Right renal pelvis (tissue), 4 donors: Measurements from ENCODE around the gene RRP8. TPM values are rescaled to one million over a fixed set of nuclear protein-coding genes. Genes with fewer than 3 reads are reported as not detected.

ENCODE experiments used
- DNase-seq, 4 donors: peaks; one replicate each; pipeline ENCODE4 v3.0.0-alpha.2; 2013; ENCODE audit warnings: low read depth in 4 of 4, low spot score in 3 of 4, missing footprints in 1 of 4
- polyA plus RNA-seq, 4 donors: library from polyadenylated mRNA; unstranded; fragments of 120-200 nt; gene quantifications; one replicate each; pipeline ENCODE4 v1.2.1, GENCODE V29; 2013; ENCODE audit not compliant: insufficient read length in 4 of 4

RRP8 gene
- polyA plus RNA-seq, 4 donors: 22.4 to 25.4 (median 23.9) TPM

DNA sequence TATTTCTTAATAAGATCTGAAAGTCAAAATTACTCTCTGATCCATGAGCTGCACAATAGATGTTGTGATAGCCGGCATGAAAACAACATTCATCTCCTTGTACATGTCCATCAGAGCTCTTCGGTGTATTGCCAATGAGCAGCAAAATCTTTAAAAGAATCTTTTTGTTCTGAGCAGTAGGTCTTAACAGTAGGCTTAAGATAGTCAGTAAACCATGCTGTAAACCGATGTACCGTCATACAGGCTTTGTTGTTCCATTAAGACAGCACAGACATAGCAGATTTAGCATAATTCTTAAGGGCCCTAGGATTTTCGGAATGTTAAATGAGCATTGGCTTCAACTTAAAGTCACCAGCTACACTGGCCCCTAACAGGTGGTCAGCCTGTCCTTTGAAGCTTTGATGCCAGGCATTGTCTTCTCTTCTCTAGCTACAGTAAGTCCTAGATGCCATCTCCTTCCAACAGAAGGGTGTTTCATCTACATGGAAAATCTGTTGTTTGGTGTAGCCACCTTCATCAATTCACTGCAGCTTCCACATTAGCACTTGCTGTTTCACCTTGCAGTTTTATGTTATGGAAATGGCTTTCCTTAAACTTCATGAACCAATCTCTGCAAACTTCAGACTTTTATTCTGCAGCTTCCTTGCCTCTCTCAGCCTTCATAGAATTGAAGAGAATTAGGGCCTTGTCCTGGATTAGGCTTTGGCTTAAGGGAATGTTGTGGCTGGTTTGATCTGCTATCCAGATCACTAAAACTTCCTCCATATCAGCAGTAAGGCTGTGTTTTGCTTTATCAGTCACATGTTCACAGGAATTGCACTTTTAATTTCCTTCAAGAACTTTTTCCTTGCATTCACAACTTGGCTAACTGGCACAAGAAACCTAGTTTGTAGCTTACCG lies 28.4 kb downstream of the RRP8 start:
- DNase-seq: no peak

DNA sequence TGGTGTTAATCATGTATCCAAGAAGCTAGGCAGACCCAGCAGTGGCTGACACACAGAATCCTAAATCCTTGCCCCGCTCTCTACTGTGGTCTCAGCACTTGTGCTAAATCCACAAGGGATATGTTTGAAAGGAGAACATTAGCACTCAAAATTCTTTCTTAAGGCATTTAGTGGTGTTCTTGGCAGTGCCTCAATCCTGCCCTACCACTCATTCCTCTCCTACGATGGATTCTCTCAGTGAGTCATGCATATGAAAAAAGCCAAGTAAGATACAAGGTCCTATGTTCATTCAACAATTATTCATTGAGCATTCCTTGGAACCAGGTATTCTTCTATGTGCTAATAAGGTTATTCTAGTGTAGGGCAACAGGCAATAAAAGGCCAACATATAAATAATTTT lies 31.2 kb downstream of the RRP8 start:
- DNase-seq: no peak

DNA sequence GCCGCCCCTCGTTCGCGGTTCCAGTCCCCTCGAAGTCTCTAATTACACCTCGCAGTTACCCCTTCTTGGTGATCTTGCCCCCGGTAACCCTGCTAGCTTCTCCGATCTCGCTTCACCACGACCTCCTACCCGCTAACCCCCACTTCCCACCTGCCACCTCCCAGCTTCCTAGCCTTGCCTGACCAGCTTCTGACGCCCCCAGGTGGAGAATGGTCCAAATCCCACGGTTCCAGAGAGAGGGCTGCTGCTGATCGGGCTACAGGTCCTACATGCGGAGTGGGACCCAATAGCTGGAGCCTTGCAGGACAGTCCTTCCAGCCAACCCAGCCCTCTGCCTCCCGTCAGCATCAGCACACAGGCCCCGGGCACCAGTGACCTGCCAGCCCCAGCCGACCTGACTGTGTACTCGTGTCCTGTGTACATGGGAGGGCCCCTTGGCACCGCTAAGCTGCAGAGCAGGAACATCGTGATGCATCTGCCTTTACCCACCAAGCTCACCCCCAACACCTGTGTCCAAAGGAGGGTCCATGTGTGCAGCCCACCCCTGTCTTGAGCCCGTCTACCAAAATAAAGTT lies 31.9 kb downstream of the RRP8 start:
- no peak for DNase-seq

DNA sequence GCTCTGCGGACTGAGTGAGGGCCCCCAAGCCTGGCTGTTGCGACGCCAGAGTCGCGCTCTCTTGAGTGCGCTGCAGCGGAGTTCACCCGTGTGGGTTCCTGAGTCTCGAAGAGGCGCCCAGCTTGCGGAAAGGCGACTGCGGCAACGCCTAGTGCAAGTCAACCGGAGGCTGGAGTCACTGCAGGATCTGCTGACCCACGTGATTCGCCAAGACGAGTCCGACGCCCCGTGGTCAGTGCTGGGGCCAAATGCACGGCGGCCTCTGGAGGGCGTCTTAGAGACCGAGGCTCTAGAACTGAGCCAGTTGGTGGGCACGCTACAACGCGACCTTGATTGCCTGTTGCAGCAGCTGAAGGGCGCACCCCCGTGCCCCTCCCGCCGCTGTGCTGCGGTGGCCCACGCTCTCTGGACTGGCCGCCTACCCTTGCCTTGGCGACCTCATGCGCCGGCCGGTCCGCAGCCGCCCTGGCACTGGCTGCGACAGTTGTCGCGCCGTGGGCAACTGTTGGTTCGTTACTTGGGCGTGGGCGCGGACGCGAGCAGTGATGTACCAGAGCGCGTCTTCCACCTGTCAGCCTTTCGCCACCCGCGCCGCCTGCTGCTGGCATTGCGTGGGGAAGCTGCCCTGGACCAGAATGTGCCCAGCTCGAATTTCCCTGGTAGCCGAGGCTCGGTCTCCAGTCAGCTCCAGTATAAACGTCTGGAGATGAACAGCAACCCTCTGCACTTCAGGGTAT lies 32.6 kb downstream of the RRP8 start:
- no peak for DNase-seq

DNA sequence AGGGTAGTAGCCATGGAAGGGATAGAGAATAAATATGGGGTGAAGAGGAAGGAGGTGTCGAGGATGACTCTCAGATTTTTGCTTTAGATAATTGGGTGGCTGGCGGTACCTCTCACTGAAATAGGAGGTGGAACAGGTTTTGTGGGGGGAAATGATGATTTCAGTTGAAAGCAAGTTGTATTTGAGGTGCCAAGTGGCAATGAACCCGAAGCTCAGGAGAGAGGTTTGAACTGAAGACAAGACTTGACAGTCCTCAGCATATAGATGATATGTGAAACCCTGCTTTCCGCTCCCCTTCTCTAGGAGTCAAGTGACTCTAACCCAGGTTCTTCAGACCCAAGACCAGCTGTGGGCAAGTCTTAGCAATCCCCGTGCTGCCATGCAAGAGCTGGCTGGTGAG lies 33.7 kb downstream of the RRP8 start:
- DNase-seq: no peak

DNA sequence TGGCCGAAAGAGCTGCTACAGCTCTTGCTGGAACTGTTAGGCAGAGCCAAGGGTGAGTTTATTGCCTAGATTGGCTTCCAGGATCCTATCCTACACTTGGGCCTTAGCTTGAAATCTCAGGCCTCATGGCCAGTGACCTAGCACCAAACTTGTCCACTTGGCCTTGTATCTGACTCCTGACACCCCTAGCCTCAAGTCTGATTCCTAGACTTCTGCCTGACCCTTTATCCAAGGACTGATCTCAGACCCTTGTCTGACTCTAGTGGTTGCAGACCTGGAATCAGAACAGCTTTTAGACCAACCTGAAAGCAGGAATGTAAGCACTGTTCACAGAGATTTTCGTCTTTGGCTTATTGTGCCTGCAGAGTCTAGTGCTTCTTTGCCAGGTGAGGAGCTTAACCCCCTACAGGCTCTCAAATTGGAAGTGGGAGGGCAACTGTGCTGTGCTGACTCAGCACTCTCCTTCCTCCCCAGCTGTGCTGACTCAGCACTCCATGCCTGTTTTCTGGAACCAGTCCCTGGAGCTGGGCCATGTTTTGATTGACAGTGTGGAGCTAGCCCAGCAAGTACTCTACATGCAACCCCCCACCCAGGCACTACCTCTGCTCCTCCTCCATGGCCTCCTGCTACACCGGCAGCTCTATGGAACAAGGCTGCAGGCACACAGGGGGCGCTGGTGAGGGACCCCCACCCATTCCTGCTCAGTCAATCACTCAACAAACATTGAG lies 35.1 kb downstream of the RRP8 start:
- peak in 3 of 4 donors; percentile 33 to 44 (median 40) for DNase-seq

DNA sequence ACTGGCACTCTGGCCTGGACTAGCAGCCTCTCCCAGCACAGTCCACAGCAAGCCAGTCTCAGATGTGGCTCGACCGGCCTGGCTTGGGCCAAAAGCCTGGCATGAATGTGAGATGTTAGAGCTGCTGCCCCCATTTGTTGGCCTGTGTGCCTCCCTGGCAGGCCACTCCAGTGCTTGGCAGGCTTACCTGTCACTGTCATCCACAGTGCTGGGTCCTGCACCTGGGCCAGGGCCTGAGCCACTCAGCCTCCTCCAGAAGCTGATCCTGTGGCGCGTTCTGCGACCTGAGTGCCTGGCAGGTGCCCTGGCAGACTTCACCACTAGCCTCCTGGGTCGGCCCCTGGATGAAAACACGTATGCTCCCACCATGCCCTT lies 36.1 kb downstream of the RRP8 start:
- DNase-seq: no peak

DNA sequence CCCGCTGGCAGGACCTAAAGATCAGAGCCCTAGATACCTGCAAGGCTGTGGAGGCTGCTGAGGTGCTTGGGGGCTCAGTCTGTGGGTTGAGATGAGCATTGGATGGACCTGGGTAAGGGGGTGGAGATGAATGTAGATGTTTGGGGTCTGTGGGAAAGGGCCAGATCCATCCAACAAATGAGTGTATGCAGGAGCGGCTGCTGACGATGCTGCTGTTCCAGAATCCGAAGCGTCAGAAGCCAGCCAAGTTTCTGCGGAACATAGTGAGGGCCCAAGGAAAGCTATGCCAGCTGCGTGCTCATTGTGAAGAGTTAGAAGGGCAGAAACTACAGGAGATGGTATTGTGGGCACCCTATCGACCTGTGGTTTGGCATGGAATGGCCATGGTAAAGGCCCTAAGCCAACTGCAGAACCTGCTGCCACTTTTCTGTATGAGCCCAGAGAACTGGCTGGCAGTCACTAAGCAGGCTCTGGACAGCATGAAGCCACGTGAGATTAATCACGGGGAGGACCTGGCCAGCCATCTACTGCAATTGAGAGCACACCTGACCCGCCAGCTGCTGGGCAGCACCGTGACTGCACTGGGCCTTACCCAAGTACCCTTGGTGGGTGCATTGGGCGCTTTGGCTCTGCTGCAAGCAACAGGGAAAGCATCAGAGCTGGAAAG lies 36.6 kb downstream of the RRP8 start:
- DNase-seq: no peak

DNA sequence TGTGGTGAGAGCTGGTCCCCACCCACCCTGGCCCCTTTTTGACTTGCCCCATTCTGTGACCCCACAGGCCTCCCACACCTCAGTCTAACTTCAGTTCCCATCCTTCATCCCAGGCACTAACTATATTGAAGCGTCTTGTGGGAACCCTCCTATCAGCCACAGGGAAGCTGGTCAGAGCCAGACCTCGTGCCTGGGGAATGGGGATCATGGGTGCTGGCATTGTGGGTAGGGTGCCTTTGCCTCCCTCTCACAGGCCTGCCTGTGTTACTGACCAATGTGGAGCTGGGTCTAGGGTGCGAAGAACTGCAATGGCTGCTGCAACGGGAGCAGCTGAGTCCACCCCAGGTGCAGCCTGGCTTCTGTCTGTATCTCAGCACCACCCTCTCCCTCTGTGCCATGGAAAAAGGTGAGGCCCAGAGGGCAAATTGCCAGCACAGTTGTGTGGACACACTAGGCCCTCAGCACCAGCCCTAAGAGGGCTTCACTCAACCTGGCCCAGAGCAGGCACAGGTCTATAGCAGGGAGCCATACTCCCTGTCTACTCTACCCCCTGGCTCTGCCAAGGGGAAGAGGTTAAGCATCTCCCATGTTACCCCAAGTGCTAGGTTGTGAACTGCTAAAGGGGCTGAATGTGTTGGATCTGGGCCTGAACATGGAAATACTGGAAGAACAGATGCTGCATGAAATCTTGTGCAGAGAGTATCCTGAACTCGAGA lies 37.3 kb downstream of the RRP8 start:
- DNase-seq: no peak

DNA sequence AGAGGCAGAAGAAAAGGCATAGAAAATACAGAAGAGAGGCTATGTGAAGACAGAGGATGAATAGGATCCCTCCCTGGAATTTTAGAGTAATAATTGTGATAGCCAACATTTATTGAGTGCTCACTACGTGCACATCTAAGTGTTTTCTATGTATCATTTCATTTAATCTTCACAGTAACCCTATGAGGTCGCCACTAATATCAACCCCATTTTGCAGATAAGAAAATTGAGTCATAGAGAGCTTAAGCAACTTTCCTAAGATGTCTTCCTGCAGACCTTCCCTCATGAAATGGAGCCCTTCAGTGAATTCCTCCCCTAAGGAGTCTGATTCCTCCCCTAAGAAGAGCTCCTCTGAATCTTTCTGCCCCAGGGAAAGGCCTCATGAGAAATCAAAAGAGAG lies 38.1 kb downstream of the RRP8 start:
- no peak for DNase-seq

DNA sequence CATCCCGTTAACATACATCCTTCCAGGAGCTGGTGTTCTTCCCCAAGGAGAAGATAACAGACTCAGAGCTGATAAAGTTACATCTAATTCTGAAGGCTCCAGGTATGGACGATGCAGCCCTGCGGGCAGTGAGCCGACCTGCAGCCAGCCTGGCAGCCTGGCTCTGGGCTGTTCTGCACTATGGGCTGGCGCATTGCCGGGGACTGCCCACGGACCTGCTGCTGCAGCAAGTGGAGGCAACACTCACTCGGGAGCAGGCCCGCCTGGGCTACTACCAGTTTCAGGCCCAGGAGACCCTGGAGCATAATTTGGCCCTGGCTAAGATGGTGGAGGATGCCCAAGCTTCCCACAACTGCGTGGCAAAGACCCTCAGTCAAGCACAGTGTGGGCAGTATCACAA lies 39.7 kb downstream of the RRP8 start:
- no peak for DNase-seq

DNA sequence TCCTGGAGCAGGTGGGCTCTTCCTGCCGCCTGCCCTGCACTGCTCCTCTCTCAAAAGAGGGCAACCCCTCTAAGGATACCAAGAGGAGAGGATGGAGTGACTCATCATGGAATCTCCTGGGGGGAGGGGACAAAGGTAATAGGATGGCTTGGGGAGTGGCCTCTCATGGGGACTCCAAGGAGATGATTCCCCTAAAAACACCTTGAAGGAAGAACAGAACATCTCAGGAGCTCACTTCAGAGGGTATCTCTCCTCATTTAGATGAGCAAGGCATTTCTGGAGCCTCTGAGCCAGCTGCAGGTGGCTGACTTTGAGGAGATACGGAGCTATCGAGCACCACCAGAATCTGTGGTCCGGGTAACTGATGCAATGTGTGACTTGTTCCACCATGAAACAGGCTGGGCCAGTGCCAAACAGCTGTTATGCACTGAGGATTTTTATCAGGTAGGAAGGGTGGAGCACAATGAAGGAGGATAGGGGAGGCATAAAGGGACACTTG lies 40.2 kb downstream of the RRP8 start:
- DNase-seq: no peak

DNA sequence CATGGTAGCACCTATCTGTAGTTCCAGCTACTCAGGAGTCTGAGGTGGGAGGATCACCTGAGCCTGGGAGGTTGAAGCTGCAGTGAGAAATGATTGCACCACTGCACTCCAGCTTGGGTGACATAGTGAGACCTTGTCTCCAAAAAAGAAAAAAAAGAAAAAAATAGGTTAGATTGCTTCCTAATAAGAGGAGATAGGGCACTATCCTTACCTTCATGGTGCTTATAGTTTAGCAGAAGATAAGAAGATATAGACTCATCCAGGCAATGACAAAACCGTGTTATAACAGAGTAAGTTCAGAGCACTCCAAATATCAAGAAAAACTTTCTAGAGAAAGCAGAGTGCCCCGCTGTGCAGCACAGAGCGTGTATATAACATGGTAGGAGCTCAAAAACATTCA lies 42.1 kb downstream of the RRP8 start:
- DNase-seq: no peak

DNA sequence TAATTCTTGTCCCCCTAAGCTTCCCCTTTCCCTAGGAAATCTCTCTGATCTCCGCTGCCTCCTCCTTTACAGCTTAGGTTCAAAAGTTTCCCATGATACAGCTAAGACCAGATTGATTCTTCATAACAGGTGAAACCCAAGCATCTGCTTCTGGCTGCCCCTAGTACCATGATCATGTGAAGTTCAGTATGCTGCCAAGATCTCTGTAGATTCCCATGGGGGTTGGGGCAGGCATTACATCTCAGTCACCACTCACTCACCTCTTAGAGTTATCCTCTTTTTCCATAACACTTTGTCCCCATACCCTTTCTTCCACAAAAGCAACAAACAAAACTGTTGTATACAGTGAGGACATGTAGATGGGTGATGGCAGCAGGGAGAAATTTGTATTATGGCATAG lies 44.0 kb downstream of the RRP8 start:
- no peak for DNase-seq

DNA sequence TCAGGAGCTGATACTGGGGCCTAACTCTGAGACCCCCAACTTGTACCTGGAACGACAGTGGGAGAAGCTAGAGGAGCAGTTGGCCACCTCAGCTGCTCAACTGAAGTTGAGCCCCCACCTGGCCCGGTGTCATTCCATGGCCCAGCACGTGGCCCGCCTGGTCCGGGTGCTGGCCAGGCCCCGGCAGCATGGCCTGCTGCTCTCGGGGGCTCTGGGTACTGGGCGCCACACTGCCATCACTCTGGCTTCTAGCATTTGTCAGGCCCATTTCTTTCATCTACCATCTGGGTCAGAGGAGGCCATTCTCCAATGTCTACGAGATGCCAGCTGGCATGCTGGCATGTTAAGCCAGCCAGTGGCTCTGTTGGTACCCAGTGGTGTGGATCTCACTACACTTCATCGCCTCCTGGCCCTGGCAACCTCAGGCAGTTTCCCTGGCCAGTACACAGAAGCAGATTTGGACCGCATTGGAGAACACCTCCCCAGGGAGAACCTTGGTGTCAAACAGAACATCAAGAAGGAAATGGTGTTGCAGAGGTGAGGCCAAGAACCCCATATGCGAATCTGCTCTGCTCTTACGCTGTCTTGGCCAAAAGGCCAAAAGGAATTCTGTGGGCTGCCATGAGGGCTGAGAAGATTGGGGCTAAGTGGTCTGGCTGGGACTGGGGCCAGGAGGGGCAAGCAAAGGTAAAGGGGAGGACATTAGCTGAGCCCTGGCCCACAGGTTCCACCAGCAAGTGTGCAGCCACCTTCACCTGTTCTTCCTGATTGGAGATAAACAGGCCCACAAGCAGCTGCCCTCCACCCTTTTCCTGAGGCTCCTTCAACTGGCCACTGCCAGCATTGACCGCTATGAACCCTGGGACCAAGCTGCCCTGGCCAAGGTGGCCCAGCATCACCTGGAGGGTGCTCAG lies 45.4 kb downstream of the RRP8 start:
- no peak for DNase-seq

DNA sequence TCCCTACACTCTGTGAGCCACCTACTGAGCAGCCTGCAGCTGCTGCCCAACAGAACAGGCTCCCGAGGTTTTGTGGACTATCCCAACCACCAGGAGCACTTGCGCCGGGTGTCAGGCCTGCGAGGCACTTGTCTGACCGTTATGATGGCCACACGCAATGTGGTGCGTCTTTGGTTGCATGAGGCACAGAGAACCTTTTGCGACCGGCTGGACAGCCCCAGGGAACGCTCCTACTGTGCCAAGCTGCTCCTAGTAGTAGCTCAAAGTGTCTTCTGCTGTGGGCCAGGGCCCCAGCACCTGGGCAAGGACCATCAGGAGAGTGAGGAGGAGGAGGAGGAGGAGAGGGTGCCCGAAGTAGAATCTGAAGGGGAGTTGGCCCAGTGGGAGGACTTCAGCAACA lies 46.4 kb downstream of the RRP8 start:
- no peak for DNase-seq

DNA sequence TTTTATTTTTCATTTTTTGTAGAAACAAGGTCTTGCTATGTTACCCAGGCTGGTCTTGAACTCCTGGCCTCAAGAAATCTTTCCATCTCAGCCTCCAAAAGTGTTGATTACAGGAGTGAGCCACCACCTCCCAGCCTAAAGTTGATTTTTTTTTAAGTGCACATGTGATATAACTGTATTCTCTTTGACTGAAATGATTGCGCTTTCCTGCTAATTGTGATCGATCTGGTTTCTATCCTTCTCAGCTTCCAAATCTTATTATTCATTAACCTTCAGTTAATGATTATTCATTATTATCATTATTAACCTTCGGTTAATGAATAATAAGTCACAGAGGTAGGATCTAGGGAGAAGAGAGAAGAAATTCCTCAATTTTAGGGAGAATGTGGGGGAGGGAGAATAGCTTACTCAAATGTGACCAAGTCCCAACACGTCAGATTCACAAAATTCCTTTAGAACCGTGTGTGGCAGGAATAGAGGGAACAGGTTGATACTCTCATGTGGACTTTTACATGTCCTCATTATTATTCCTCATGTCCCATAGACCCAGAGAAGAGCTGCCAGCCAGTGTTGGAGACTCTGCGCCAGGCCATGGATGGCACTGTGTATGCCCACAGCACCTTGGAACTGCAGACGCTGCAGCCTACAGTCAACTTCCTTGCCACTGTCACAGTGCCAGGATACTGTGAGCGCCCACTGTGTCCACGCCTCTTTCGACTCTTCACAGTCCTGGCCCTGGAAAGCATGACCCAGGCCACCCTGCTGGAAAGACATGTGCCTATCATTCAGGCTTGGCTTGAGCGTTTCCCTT lies 47.1 kb downstream of the RRP8 start:
- DNase-seq: peak in 1 of 4 donors; percentile 27
